Measurements from ENCODE around the gene KCNIP4.

- TF ChIP-seq CTCF (IDR thresholded peaks at IDR 0.05; ENCODE audit: insufficient read depth, low read length) (no peak), POLR2AphosphoS5 (IDR thresholded peaks at IDR 0.05; ENCODE audit: low read depth) (no peak)
These were observed 405.1 kb downstream of the KCNIP4 start for GRCh38 chr4:21543514-21543913.

Data from HL-60 (cell line).